Erythroblast (primary cell): ENCODE data around the gene DACH1.

Experiments
- GATA1 ChIP-seq: IDR thresholded peaks from 2 replicates; pipeline ENCODE4 v1.6.1; 2011; ENCODE audit warnings: low read depth, mild to moderate bottlenecking, control low read depth, low read length, moderate library complexity
- POLR2A ChIP-seq: IDR thresholded peaks from 2 replicates; pipeline ENCODE4 v1.6.1; 2011; ENCODE audit warnings: mild to moderate bottlenecking, low read length

DNA sequence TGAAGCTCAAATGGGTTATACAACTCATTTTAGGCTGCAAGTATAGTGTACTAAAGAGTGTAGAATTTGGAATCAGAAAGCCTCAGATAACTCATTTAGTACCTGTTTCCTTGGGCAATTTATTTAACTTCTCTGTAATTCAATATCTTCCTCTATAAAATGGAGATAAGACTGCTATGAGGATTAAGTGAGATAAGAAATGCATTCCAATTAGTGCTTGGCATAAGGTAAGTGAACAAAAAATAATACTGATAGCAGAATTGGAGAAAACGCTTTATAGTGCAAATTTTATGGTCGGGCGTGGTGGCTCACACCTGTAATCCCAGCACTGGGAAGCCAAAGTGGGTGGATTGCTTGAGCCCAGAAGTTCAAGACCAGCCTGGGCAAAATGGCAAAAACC is 25.0 kb downstream of the DACH1 start:
- TF ChIP-seq POLR2A (no peak), GATA1 (no peak)
